Mesothelial cell of epicardium (in vitro differentiated cells): ENCODE data around the gene FAM168A. TPM values are rescaled to one million over a fixed set of nuclear protein-coding genes. Genes with fewer than 3 reads are reported as not detected.

Source experiments
- DNase-seq, 2 experiments: peaks; one replicate each; pipeline ENCODE4 v3.0.0; 2021; ENCODE audit warnings: low spot score in 2 of 2; ENCODE audit not compliant: unreplicated experiment in 2 of 2
- H3K27ac Mint-ChIP-seq: 2 replicates; pipeline ENCODE4 v1.8.0; 2021; ENCODE audit warnings: mixed read lengths
- H3K27me3 Mint-ChIP-seq: 2 replicates; pipeline ENCODE4 v1.8.0; 2021; ENCODE audit warnings: low read depth, mixed read lengths
- H3K36me3 Mint-ChIP-seq: 2 replicates; pipeline ENCODE4 v1.8.0; 2021; ENCODE audit warnings: mixed read lengths
- H3K4me1 Mint-ChIP-seq: 2 replicates; pipeline ENCODE4 v1.8.0; 2021; ENCODE audit warnings: mixed read lengths
- H3K4me3 Mint-ChIP-seq: 2 replicates; pipeline ENCODE4 v1.8.0; 2021; ENCODE audit warnings: mild to moderate bottlenecking, moderate library complexity, mixed read lengths
- H3K9me3 Mint-ChIP-seq: 2 replicates; pipeline ENCODE4 v1.8.0; 2021; ENCODE audit warnings: mixed read lengths
- CTCF ChIP-seq: fragments of 200-600 bp; sonication (generic); IDR thresholded peaks from one replicate; pipeline ENCODE4 v1.5.0; 2021; ENCODE audit warnings: antibody characterized with exemption; ENCODE audit not compliant: unreplicated experiment
- total RNA-seq: library from RNA; stranded (reverse); gene quantifications from 3 replicates; pipeline ENCODE4 v1.2.1, GENCODE V29; 2021

The FAM168A gene
- total RNA-seq, 1 donor from 2014 or later = 61.8 TPM

DNA sequence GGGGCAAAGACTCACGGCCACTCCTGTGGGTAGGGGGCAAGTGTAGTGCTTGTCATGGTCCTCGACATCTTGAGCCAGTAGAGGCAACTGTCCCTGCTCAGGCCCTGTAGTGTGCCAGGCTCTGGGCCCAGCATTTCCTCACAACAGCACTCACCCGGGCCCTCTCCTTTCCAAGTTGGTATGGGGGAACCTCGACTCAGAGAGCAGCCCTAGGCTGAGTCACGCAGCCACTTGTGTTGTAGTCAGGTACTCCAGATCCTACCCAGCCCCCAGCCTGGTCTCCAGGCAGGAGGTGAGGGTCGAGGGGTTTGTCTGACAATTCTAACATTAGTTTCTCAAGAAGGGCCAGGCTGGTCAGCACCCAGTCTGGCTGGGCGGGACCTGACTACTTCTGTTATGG lies 217.6 kb downstream of the FAM168A start:
- DNase-seq = no peak
- H3K36me3 Mint-ChIP-seq = no peaks in the 10 kb centered on the region
- H3K27ac Mint-ChIP-seq = no peak overlapping the region
- no peak overlapping the region for H3K4me3 Mint-ChIP-seq
- no peaks in the 10 kb centered on the region for H3K9me3 Mint-ChIP-seq
- no peak for TF ChIP-seq CTCF
- no peaks in the 10 kb centered on the region for H3K27me3 Mint-ChIP-seq
- H3K4me1 Mint-ChIP-seq = peaks cover 25% of the 10 kb centered on the region

DNA sequence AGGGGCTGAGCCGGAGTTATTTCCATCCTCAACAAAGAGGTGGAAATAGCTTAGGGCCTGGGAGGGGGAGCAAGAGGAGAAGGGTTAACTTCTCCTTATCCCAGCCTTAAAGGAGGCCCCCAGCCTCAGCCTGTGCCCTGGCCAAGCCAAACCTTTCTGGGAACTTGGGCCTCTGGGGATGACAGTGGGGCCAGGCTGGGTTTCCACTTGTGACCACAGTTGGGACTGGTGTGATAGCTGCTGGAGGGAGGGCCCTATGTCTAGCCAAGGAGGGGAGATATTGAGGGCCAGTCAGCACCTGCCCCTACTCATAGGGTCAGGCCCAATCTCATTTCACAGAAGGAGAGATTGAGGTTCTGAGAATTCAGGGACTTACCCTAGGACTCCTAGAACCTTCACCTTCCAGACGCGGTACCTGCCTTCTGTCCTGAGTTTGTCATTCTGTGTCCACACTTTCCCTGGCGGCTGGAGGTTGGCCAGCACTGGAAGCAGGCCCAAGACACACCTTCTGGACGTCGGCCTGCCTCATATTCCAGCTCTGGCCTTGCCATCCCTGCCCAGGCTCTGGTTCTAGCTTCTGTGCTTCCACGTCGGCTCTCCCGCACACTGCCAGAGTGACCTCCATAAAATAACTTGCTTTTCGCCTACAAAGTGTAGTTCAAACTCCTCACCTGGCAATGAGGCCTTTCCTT lies 218.6 kb downstream of the FAM168A start:
- DNase-seq = no peak
- Mint-ChIP-seq H3K4me1 (peaks cover 22% of the 10 kb centered on the region), H3K27ac (no peak overlapping the region), H3K9me3 (no peaks in the 10 kb centered on the region), H3K36me3 (no peaks in the 10 kb centered on the region), H3K27me3 (no peaks in the 10 kb centered on the region), H3K4me3 (no peak overlapping the region)
- TF ChIP-seq CTCF = no peak

DNA sequence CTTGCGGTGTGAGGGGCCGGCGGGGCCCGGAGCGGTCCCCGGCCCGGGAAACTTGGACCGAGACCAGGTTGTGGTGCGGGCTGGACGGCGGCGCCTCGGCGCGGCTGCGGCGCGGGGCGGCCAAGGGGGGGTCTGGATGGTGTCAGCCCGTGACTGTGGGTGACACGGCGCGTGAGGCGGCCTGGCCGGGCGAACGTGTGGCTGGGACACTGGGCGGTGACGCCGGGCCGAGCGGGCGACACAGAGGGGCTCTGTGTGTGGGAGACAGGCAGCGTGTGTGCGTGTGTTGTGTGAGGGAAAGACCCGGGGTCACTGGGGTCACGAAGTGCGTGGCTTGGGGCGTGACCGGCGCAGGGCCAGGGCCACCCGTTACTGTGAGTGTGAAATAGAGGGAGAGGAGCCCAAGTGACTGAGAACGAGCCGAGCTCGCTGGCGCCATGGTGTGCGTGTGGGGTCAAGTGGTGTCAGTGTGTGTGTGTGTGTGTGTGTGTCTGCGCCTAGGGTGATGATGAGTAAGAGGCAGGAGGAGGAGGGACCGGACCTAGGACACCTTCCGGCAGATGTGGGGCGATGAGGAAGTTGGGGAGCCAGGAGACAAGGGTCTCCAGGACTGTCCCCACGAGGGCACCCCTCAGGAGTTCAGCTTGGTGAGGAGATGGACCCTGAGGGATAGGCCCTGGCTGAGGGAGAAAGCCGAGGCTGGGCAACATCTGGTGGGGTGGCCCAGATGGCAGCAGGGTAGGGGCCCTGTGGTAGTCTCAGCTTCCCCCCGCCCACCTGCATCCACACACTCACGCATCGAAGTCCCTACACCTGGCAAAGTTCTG lies 220.9 kb downstream of the FAM168A start:
- Mint-ChIP-seq H3K4me3 (peak overlapping the region; percentile 76), H3K4me1 (peaks cover 14% of the 10 kb centered on the region), H3K27me3 (no peaks in the 10 kb centered on the region), H3K9me3 (no peaks in the 10 kb centered on the region), H3K36me3 (no peaks in the 10 kb centered on the region), H3K27ac (no peak overlapping the region)
- TF ChIP-seq CTCF = no peak
- DNase-seq = peak in 1 of 2 experiments; percentile 51

- Mint-ChIP-seq H3K9me3 (no peaks in the 10 kb centered on the region), H3K4me1 (peaks cover 14% of the 10 kb centered on the region), H3K27ac (peak within 1 kb of the TSS; percentile 69), H3K27me3 (no peaks in the 10 kb centered on the region), H3K36me3 (no peaks in the 10 kb centered on the region), H3K4me3 (peak within 1 kb of the TSS; percentile 76)
- peak; percentile 85 to 98 for DNase-seq
- peak; percentile 82 for TF ChIP-seq CTCF
These were observed 221.6 kb downstream of the FAM168A start, which contains the start of gene RELT for GRCh38 chr11:73376160-73376802. RELT (plus strand) TSS chr11:73376399; CDS start chr11:73389137, 12,738 bp downstream.

- no peaks in the 10 kb centered on the region for H3K36me3 Mint-ChIP-seq
- no peaks in the 10 kb centered on the region for H3K9me3 Mint-ChIP-seq
- DNase-seq = no peak
- peaks cover 11% of the 10 kb centered on the region for H3K4me1 Mint-ChIP-seq
- H3K27me3 Mint-ChIP-seq = no peaks in the 10 kb centered on the region
- H3K27ac Mint-ChIP-seq = peak overlapping the region; percentile 69
- no peak for TF ChIP-seq CTCF
- peak overlapping the region; percentile 60 for H3K4me3 Mint-ChIP-seq
These were observed 222.1 kb downstream of the FAM168A start for GRCh38 chr11:73375830-73376159.
